Hepatic stellate cell (primary cell): ENCODE measurements around the gene RLN1.
"Not testable (repeated sequence)": the region's sequence is repeated elsewhere in the genome, so short reads cannot be mapped to it uniquely, and the experiment has no call there.

ENCODE experiments used
- DNase-seq: peaks from one replicate; pipeline ENCODE4 v3.0.0; 2011; ENCODE audit warnings: low spot score

RLN1 gene, protein sequence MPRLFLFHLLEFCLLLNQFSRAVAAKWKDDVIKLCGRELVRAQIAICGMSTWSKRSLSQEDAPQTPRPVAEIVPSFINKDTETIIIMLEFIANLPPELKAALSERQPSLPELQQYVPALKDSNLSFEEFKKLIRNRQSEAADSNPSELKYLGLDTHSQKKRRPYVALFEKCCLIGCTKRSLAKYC

DNA sequence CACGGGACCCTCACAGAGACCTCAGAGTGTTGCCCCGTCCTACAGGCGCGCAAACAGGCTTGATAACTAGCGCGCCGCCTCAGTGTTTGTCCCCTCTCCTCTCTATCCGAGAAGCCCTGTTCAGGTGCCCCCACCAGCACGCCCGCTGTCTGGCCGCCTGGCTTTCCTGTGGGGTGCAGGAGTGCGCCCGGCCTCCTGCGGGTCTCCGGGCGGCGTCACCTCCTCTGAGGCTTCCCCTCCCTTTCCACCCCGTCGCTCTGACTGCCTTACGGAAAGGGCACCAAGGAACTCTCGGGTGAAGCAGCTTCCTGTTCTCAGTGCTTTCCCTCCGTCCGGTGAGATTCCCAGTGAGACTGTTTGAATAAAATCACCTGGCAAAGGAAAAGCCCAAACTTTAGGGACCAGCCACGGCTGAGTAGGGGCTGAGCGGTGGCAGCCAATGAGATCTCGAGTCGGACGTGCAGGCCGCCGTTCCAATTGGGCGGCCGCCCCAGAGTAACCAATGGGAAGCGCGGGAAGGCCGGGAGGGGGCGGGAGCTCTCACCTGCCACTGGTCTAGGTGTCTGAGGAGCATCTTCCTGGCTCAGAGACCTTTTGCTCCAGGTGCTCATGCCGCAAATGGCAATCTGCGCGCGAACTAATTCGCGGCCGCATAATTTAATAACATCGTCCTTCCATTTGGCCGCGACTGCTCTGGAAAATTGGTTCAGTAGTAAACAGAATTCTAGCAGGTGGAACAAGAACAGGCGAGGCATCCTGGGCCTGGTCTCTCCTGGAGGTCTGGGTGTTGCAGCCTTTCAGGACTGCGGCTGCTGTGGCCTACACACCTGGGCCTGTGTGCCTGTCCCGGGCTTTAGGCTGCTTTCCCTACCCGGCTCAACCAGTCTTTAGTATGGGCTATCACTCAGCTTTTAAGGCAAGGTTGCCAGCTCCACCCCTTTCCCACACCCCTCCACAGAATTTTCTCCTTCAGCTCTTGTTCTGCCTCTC is at the start of gene RLN1:
Gene RLN1 (minus strand): TSS at position 885 of the 990 bp plus-strand sequence. CDS start 130 bp downstream, at position 755.
- not testable (repeated sequence) for DNase-seq

DNA sequence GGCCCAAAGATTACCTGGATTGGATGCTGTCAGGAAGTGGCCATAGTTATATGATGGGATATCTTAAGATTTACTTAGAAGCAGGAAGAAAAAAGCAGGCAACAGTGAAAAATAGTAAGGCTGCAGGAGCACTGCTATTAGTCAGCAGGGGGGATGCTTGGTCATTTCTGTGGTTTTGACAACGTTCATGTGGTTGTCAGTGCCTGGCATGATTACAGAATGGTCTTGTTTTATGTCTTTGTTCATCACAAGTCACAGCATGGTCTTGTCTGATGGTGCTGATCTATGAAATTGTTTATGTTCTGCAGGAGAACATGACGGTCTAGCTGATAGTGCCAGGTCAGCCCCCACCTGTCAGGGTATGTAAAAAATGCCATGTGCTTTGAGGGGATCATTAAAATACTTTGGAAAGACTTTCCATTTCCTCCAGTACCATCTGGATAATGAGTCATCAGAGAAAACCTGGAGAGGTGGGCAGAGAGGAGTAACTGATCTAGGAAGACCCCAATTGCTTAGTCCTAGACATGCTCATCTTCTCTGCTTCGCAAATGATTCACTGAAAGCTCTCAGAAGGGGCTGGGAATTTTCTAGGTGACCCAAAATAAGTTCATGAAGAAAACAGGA is 49.5 kb upstream of the RLN1 start:
- DNase-seq: peak; percentile 48

DNA sequence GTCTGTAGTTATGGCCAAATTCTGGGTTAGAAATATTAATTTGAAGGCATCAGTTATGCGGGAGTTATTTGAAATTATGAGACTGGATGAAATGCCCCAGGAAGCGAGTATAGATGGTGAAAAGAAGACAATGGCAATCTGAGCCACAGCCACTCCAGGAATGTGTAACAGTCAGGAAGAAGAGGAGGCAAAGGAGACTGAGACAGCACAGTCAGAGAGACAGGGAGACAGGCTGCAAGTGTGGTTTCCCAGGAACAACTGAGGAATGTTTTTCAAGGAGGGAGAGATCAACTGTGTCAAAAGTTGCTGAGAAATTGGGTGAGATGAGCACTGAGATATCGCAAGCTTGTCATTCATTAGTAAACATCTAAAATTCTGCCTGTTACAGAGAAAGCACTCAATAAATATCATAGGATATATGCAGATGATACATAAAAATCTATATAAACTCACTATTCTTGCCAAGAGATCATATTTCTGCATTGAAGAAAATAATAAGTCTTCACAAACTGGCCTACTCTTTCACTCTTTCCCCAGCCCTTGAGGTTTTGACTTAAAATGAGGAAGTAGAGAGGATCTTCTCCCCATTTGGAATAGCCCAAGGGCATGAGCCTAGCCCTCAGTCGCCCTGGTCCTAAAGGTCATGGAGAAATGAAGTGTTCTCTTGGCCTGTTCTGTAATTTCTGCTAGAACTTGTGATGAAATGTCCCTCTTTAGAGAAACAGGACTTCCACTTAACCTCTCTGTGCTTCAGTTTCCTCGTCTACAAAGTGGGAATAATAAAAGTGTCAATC is 48.5 kb upstream of the RLN1 start:
- DNase-seq: peak; percentile 17

DNA sequence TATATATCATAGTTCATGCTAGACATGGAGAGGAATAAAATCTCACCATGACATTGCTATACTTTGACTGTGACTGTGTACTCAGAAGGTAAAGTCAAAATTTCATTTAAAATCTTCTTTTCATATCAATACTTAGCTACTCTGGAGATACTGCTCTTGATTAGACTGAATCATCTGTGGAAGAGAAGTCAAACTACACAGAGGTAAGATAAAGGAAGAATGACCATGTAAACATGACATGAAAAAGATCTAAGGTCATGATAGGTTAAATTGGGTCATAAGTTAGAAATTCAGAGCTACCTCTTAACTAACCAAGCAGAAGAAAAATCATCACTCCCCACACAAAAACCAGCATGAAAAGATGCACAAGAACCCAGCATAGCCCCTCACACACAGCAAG is 44.8 kb upstream of the RLN1 start:
- no peak for DNase-seq

DNA sequence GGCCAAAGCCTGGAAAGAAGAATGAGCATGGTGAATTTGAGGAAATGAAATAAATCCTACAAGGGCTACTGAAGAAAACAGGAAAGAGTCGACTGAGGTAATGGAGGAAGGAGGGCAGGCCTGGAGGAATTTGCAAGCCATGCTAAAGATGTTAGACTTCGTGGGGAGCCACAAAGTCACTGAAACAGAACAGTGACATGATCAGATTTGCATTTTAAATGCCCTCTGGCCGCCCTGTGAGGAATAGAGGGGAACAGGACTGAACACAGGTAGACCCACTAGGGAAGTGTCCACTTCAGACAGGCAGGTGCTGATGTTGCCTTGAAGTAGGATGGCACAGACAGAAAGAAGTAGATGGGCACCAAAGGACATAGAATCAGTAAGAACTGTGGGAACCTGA is 42.8 kb upstream of the RLN1 start:
- DNase-seq: no peak

DNA sequence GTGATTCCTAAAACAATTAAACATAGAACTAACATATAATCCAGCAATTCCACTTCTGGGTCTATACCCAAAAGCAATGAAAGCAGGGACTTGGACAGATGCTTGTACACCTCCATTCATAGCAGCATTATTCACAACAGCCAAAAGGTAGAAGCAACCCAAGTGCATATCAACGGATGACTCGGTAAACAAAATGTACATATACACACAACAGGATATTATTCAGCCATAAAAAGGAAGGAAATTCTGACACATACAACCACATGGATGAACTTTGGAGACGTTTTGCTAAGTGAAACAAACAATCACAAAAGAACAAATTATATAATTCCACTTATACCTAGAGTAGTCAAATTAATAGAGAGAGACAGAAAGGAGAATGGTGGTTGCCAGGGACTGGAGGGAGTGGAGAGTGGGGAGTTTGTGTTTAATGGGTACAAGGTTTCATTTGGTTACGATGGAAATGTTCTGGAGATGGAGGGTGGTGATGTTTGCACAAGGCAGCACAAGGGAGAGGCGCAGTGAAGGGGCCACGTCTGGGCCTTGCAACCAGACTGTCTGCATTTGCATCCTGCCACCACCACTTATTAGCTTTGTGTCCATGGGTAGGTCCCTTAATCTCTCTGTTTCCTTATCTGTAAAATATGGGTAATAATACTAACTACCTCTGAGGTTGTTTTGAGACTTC is 36.3 kb upstream of the RLN1 start:
- DNase-seq: no peak

DNA sequence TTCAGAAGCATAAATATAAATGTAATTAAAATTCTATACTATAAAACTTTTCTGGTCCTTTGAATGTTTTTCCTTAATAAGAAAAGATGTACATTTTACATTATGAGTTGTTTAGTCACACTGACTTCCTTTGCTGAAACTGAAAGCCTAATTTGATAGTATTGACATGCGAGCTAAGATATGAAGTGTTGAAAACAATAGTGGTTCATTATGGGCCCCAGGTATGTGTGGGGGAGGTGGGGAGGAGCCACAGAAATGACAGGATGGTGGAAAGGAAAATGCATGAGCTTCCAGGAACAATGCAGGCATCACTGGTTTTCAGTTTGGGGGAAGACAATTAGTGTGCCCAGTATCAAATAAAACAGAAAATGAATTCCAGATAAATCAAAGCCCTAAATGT is 35.4 kb upstream of the RLN1 start:
- DNase-seq: no peak

DNA sequence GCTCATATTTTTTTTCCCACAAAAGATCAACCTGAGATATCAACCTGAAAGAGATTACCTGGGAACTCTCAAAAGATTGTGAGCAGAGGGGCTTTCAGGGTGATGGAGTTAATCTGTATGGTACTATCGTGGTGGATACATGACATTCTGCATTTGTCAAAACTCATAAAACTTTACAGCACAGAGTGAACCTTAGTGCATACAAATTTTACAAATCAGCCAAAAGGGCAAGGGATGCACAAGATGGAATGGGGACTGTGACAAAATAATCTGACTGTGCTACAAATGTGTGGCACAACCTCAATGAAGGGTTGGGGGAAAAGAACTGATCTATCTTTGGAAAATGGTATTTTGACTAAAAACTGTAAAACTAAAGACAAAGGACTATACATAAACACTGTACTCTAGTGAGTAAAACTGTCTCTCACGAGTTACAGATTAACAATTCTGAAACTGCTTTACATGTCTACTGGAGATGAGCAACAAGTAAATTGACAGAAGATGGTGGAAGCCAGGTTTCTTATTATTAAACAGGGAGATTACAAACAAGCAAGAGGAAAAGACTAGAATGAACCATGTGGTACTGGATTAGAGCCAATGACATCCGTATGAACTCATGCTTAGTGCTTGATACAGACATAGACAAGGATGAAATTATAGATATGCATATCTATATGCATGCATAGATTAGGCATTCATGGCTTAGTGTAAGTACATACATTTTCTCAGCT is 24.8 kb upstream of the RLN1 start:
- DNase-seq: no peak

DNA sequence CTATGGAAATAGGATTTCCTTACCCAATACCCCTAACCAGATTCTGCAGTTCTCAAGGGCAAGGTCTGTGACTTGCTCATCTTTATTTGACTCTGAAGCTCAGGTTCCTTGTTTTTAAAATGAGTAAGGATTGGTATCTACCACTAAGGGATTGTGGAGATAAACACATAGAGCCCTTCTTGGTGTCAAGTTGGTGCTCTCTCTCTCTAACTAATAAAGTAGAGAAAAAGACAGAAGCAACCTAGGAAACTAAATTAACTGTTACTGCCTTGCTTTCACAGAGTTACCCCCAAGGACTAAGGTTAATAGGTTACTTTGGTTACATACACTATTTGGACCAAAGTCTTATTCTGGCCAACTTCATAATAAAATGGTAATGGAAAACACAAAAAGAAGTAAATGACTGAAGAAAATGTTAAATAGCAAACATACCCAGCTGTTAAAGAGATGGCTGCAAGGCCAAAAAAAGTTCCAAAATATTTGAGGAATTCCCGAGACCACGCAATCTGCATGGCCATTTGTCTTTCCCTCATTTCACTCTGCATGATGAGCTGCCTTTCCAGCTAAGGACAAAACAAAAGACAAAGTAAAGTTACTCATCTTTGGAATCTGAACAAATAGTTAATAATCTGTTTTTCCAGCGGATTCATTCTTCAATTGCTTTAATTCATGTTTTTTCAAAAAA is 21.8 kb upstream of the RLN1 start:
- no peak for DNase-seq

DNA sequence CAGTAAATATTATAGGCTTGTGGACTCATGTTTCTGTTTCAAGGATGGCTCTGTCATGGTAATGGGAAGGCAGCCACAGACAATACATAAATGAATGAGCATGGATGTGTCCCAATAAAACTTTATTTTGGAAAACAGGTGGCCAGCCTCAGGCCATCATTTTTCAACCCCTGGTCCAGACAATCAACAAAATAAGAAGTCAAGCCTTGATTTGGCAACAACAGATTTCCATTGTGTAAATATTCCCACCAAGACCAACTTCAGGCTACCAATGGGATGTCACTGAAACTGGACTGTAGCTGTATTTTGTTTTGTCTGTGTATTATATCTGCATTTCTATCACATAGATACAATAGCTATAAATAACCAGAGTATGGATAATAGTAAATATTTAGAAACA is 20.7 kb upstream of the RLN1 start:
- no peak for DNase-seq

DNA sequence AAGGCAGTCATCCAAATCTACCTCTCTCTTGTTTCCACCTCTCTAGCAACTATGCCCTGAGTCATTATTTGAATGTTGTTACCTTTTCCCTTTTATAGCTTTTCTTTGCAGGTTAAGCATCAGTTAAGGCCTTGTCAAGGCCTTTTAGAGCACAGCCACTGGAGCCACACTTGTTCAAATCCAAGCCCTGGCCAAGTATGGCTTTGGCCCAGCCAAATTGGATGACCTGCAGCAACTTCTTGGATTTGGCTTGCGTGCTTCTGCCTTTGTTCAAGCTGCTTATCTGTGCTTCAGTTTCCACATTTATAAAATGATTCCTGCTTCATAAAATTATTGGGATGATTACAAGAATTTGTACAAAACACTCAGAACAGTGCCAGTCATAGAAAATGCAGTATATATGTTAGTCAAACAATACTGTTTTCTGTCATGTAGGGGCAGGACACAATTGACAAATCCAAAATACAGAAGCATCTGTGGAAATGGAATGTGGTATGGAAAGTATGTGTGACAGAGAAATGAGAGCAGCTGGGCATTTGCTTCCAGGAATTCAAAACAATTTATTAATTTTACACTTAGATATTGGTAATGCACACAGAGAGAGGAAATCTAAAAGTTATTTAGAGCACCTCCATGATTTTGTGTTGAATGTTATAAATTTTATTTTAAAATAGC is 17.9 kb upstream of the RLN1 start:
- DNase-seq: no peak

DNA sequence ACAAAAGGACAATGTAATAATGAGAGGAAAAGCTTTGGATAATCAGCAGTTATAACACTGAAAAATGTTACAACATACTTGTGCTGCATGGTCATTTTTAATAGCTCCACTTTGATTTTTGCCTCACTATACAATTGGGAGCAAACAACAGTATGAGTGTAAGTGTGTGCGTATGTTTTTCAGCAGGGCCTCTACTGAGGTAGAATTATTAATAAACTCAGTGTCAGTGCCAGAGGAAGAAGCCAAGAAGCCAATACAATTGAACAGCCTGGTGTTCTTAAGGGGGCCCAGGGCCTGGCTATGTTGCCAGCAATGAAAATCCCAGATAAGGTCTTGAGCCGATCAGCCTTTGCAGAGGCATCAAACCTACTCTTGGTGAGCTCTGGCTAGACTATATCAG is 16.1 kb upstream of the RLN1 start:
- DNase-seq: no peak

DNA sequence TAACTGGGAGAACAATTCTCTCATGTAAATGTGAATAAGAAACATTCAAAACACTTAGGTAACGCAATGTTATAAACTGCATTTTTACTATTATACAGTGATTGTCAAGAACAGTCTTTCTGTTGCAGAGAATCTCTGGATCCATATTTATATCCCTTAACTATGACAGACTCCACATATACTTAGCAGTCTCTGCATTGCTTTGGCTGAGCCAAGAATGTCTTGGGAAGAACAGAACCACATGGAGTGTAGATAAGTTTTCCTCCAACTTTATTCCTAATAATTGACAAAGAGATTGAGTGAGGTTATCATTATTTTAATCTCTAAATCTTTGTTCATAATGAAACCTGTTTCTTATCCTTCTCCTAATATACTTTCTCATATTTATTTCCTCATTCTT is 15.6 kb upstream of the RLN1 start:
- DNase-seq: no peak

DNA sequence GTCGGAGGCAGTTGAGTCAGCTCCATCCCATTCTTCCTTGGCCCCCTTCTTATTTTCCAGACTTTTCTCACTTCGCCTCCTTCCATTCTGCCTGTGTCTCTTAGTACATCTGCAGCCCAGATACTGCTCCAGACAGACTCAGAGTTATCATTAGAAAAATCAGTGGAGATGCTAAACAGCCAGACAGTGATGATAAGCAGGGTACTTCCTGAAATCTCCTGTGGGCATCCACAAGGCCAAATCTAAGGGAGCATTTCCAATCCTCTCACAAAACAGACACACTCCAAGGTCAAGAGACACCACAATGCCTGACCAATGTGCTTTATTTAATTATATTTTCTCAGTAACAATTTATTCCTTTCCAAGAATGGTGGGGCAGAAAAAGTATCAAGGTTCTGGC is 14.5 kb upstream of the RLN1 start:
- DNase-seq: no peak

DNA sequence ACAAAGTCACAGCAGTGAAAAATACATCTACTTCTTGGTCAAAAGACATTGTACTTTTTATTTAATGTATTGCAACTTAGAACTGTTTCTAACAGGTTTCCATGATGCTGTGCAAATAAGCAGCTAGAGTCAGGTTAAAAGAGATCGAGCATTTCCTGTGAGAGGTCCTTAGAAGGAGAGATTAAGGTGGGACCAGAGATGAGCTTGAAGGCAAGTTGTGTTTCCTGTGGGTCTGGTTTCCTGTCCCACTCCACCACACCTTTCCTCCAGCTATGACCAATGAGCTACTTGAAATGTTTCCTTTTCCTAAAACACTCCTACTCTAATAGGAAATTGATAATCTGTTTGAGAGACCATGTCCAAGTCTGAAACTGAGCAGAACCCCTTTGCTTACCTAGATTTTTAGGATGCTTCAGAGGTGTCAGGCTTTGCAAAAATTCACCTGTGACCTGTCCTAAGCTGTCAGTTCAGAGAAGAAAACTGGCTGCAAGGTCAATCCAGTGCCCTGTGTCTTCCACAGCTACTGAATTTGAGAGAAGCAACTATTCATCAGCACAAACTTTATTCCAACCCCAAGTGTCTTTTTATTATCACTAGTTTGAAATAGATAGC is 13.1 kb upstream of the RLN1 start:
- DNase-seq: no peak

DNA sequence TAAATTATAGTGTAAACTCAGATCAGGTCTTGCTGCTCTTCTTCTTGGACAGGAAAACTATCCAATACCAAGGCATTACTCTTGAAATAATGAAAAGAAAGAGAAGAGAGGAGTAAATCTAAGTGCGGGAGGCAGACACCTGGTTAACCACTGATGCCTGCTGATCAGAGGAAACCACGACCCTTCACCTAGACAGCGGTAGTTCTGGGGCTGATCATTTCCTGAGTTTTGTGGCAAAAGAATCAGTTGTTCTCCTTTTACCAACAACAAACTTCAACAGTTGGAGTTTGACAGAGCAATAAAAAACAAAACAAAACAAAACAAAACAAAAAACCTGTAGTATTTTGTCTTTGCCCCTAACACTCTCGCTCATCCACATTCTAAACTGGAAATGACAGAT is 3.0 kb downstream of the RLN1 start:
- no peak for DNase-seq

DNA sequence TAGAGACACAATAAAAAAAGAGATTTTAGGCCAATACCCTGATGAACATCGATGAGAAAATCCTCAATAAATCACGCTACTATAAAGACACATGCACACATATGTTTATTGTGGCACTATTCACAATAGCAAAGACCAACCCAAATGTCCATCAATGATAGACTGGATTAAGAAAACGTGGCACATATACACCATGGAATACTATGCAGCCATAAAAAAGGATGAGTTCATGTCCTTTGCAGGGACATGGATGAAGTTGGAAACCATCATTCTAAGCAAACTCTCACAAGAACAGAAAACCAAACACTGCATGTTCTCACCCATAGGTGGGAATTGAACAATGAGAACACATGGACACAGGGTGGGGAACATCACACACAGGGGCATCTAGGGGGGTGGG is 8.4 kb downstream of the RLN1 start:
- not testable (repeated sequence) for DNase-seq

DNA sequence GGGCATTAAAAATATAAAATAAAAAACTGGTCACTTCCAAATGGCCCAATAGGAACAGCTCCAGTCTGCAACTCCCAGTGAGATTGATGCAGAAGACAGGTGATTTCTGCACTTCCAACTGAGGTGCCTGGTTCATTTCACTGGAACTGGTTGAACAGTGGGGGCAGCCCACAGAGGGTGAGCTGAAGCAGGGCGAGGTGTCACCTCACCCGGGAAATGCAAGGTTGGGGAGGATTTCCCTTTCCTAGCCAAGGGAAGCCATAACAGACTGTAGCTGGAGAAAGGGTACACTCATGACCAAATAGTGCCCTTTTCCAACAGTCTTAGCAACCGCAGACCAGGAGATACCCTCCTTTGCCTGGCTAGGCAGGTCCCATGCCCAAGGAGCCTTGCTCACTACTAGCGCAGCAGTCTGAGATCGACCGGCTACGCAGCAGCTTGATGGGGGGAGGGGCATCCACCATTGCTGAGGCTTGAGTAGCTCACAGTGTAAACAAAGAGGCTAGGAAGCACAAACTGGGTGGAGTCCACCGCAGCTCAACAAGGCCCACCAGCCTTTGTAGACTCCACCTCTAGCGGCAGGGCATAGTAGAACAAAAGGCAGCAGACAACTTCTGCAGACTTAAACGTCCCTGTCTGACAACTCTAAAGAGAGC is 12.7 kb downstream of the RLN1 start:
- no peak for DNase-seq

DNA sequence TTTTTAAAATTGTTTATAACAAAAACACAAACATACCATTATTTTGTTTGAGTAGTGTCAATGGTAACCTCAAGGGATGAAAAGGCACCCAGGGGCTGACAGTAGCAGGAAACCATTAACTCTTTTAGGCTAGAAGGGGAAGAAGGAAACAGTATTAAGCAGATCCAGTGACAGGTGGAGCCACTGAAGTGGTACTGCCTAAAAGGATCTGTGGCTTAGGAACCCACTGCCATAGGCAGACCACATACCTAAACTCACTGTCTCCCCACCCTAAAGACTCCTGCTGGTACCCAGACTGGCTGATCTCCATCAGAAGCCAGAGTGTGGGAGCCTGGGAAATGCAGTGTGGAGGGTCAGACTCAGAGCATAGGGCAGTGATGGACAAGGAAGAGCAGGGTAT is 13.5 kb downstream of the RLN1 start:
- DNase-seq: no peak
